ENCODE results near the gene ZFAND6.
"Not testable (repeated sequence)": the region's sequence is repeated elsewhere in the genome, so short reads cannot be mapped to it uniquely, and the experiment has no call there.

ZFAND6 gene

DNA sequence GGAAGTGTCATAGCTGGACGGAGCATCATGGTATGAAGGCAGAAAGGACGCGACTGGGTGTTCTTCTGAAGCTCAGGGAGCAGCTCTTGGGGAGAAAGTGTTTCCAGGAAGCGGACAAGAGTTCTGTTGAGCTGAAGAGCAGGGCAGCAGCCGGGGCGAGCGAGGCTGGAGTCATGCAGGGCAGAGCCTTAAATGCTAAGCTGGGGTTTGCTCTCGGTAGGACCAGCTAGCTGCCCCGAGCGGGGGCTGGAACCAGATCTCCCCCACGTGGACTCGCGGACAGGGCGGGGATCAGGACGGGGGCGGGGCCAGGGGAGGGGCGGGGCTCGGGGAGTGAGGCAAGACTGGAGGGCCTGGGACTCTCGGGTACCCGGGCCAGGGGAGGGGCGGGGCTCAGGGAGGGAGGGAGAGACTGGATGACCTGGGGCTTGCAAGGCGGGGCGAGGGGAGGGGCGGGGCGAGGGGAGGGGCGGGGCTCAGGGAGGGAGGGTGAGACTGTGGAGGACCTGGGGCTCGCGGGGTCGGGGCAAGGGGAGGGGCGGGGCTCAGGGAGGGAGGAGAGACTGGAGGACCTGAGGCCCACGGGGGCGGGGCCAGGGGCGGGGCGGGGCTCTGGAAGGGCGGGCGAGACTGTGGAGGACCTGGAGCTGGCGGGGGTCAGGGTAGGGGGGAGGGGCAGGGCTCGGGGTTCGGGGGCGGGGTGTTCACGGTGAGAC is 92.9 kb downstream of the ZFAND6 start:
- DNase-seq = no peak

DNA sequence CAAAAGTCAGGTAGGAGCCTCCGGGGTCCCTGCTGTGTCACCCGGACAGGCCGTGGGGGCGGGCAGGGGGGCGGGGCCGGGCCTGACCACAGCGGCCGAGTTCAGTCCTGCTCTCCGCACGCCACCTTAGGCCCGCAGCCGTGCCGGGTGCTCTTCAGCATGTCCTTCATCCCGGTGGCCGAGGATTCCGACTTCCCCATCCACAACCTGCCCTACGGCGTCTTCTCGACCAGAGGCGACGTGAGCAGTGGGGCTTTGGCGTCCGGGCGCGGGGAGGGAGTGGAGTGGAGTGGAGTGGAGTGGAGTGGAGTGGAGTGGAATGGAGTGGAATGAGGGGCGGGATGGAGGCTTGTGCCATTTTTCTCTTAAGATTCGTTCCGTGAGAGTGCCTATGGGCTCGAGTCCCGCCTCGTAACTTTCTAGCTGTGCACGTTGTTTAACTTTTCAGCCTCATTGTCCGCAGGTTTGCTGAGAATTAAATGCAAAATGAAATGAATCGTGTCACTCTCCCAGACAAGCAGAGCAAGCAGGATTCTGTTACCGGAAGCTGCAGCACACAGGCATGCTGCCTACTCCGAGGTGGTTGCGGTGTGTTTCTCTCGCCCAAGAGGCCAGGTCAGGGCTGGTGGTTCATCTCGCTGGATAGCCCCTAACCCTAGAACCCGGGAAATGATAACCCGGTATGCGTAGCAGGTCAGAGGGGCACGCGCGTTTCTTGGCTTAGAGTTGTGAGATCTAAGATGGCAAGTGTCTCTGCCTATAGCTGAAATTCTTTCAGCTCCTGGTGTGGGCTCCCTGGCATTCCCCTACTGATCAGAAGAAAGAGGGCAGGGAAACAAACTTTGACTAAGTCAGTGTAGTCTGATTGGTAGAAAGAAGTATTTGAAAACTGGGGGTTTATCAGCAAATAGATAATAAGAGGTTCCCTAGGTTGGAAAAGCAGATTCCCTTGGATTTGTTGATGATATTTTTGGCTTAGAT is 93.7 kb downstream of the ZFAND6 start, which contains the start of gene FAH:
TSS of gene FAH (plus strand) at position 104 of the 981 bp plus-strand sequence. CDS start at position 160, 56 bp downstream.
- no peak for DNase-seq

DNA sequence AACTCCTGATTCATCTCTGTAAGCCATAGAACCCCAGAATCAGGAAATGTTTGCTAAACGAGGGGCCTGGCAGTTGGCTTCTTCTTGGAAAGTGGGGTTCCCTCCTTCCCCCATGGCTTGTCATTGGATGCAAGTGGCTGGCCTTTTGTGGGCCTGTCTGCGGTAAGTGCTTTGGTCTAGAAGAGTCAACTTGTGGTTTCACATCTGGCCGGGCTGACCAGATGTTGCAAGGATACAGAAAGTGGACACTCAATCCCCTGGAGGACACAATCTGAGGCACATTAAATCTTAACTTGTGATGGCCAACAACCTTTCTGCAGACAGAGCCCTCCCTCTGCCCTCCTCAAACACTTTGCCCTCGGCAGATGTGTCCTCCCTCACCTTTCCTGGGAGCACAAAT is 94.4 kb downstream of the ZFAND6 start:
- DNase-seq = no peak

DNA sequence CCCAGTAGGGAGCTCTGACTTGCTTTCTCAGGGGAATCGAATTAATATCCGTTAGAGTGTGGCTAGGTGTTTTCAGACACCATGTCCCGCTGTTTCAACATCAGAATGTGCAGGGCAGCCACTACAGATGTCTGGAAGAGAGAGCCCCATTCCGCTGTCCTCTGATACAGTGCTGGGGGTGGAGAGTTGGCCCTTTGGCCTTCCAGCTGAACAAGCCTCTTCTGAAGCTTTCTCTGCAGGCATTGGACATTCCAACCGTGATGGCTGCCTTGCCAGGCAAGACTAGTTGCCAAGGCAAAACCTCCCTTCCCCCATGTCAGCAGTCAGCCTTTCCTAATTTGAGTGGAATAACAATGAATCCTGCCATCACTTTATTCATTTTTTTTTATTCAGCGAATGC is 94.9 kb downstream of the ZFAND6 start:
- no peak for DNase-seq

DNA sequence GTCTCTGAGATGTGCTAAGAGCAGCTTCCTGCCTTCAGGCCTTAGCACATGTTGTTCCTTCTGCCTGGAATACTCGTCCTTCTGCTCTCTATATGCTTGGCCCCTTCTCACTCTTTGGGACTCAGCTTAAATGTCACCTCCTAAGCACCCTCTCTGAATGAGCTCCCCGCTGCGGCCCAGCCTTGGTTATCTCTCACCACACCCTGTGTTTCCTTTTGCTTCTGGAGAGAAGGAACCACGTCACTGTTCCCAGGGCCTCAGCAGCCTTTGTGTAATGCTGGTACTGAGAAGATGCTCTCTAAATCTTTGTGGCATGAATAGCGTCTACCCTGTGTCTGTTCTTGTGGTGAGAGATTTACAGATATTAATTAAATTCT is 95.5 kb downstream of the ZFAND6 start:
- no peak for DNase-seq

DNA sequence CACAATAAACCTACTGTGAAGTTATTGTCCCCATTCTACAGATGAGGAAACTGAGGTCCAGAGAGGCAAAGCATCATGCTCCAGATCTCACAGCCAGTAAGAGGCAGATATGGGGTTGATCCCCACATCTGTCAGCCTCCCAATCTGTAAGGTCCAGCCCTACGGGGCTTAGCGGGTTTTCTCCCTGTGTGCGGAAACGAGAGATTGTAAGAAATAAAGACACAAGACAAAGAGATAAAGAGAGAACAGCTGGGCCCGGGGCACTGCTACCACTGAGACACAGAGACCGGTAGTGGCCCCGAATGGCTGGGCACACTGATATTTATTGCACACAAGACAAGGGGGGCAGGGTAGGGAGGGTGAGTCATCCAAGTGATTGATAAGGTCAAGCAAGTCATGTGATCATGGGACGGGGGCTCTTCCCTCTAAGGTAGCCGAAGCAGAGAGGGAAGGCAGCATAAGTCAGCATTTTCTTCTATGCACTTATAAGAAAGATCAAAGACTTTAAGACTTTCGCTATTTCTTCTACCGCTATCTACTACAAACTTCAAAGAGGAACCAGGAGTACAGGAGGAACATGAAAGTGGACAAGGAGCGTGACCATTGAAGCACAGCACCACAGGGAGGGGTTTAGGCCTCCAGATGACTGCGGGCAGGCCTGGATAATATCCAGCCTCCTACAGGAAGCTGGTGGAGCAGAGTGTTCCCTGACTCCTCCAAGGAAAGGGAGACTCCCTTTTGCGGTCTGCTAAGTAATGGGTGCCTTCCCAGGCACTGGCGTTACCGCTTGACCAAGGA is 96.1 kb downstream of the ZFAND6 start:
- not testable (repeated sequence) for DNase-seq

DNA sequence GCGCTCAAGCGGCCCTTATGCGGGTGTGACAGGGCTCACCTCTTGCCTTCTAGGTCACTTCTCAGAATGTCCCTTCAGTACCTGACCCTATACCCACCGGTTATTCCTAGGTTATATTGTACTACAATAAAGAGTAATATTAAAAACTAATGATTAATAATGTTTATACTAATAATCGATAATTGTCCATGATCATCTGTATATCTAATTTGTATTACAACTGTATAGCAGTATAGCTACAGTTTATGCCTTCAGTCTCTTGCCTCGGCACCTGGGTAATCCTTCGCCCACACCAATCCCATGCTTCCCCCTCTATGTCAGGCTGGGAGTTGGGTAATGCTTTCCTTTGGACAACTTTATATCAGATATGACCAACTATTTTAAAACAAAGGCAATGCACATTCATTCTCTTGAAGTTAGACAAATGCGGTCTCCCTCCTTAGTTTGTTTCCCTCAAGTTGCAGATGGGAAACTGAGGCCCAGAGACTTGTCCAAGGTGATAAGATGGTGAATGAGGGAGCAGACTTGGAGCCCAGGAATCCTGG is 96.8 kb downstream of the ZFAND6 start:
- DNase-seq = no peak

DNA sequence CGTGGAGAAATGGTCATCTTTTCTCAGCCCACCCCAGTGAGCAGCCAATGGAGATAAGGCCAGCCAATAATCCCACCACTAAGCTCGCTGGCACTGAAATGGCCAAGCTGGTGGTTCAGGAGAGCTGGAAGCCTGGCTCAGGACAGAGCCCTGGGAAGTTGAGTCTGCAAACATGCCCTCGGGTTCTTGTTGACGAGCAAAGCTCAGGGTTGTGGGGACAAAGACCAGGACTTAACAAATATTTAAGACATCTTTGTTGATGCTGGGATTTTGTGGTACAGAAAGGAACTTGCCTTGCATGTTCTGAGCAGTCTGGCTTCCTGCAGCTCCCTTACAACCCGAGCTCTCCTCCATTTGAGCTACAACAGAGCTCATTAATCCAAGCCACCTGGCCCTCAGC is 97.7 kb downstream of the ZFAND6 start:
- no peak for DNase-seq

DNA sequence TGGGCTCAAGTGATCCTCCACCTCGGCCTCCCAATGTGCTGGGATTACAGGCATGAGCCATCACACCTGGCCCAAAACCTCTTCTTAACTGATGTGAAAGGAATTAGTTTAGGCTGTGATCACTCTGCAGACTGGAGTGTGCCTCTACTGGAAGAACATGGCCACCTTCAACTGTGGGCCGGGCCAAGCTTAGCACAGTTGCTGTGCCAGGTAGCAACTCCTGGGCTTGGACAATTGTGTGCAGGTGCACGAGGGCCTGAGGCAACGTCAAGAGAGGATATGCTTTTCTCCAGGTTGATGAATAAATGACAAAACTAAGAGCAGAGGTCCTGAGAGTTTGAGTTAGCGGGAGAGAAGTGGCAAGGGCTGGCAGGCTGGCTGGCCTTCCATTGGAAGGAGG is 99.8 kb downstream of the ZFAND6 start:
- DNase-seq = no peak

DNA sequence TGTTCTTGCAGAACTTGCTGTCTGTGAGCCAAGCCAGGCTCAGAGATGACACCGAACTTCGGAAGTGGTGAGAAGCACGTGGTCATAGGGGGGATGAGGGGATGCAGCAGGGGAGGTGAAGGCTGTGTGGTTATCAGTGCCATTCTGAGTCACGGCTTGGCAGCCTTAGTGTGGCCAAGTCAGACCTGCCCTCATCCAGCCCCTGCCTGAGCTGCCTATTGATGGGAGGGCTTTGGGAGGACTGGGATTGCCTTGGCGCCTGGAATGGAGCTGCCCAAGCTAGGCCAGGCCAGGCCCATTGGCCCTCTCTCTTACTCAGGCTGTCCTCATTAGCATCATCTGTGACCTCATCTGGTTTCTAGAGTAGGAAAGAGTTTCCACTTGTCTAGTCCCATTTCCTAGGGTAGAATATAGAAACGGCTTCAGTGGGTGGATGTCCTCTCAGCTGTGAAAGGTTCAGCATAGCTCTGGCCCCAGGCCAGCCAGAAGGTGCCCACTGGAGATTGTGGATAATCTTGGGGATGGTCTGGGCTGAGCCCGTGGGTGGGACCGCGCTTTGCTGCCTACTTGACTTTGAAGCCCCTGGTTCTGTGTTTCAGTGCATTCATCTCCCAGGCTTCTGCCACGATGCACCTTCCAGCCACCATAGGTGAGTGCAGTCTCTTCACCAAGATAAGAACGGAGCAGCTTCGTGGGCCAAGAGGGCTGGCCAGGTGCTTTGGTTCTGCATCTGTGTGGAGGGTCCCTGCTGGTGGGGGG is 100.5 kb downstream of the ZFAND6 start:
- no peak for DNase-seq

DNA sequence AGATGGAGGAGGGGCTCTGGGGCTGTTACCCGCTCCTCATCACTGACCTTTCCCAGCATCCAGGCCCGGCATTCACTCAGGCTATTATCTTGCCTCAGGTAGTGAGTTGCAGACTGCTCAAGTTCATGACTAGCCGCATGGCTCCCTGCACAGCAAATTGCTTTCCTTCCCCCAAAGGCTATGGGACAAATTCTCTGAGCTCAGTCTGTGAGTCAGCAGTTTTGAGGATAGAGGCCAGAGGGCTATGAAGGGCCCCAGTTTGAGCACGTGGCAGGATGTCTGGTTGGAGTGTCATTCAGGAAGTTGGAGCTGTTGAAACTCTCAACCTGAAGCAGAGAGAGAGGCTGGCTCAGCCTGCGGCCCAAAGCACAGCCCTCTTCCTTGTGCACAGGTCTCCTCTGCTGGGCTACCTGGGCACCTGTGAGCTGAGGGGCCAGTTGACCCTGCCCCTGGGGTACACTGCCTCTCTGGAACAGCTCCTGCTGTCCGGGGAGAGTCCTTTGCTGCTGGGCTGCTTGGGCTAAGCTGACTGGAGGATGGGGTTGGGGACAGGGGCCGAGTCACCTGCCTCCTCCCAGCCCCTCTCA is 101.2 kb downstream of the ZFAND6 start:
- DNase-seq = no peak

DNA sequence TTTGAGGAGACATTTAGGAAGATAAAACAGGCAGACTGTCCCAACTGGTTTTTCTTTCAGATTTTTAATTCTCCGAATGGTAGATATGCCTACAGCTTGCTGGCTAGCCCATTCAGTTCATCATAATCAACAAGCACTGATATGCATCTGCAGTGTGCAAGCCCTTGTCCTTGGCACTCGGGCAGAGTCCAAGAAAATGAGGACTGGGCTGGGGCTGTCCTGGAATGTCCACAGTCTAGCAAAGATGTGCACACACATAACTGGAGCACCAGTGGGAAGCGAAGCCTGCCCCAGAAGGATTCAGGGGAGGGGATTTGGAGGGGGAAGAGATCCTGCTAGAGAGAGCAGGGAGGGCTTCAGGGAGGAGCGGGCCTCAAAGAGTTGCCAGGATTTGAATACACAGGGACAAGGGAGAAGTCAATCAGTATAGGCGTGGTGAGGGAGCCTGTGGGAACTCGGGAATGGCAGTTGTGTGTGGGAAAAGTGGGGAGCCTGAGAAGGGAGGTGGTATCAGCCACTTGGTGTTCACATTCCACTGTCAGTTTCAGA is 102.1 kb downstream of the ZFAND6 start:
- DNase-seq = no peak

DNA sequence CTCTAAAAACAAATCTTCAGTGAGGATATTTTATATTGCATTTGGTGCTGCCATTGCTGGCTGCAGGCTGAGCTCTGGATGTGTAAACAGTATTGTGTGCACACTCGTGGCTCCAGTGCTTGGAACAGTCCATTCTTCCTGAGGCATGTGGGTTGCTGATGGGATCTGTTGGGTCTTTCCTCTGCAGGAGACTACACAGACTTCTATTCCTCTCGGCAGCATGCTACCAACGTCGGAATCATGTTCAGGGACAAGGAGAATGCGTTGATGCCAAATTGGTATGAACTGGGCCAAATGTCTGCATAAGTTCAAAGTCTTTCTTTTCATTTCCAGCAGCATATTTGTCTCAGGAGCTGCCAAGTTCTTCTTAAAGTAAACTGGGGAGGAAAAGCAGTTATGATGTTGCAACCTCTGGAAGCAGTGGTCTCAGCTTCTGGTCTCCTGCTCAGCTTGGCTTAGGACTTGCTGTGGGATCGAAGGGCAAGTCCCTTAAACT is 102.6 kb downstream of the ZFAND6 start:
- DNase-seq = no peak

DNA sequence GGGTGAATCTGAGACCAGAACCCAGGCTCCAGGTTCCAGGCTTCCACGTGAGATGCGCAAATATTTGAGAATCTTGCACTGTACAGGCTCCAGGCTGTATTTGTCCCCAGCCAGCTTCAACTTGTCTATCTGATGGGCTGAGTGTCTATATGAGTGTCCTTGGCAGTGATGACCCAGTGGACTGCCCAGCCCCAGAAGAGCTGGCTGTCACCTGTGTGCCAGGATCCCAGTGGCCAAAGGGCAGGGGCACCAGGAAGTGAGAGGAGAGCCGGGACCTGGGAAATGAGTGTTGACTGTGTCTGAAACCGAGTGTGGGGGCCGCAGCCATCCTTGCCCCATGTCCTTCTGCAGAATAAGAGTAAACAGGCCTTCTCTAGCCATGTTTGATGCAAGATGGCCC is 103.7 kb downstream of the ZFAND6 start:
- DNase-seq = no peak

DNA sequence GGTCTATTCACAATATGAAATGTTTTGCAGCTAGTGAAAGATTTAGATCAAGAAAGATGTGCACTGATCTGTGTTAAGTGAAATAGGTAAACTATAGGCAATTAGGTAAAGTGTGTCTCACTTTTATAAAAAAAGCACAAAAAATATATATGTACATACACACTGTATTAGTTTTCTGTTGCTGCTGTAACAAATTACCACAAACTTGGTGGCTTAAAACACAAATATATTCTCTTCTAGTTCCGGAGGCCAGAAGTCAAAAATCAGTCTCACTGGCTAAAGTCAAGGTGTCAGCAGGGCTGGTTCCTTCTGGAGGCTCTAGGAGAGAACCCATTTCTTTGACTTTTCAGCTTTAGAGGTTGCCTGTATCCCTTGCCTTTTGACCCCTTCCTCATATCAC is 104.4 kb downstream of the ZFAND6 start:
- DNase-seq = no peak

DNA sequence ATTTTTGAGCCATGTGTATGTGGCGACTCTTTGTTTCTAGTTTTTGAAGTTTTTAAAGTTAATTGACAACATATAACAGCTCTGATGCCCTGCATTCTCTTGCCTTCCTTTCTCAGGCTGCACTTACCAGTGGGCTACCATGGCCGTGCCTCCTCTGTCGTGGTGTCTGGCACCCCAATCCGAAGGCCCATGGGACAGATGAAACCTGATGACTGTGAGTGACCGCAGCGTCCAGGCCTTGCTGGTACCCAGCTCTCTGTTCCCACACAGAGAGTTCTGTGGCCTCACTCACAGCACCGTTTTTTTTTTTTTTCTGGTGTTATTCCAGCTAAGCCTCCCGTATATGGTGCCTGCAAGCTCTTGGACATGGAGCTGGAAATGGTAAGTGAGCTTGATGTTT is 108.5 kb downstream of the ZFAND6 start:
- no peak for DNase-seq

DNA sequence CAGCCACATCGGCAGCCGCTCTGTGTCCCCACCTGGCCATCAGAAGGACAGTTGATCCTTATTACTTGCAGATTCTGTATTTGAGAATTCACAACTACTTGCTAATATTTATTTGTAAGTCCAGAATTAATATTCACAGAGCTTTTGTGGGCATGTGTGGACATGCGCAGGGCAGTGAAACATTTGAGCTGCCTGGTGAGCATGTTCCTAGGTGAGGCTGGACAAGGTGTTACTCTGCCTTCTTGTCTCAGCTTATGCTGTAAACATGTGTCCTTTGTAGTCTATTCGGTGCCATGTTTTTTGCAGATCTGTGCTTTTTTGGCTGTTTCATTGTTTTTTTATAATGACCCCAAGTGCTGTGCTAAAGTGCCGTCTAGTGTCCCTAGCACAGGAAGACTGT is 108.9 kb downstream of the ZFAND6 start:
- DNase-seq = no peak

DNA sequence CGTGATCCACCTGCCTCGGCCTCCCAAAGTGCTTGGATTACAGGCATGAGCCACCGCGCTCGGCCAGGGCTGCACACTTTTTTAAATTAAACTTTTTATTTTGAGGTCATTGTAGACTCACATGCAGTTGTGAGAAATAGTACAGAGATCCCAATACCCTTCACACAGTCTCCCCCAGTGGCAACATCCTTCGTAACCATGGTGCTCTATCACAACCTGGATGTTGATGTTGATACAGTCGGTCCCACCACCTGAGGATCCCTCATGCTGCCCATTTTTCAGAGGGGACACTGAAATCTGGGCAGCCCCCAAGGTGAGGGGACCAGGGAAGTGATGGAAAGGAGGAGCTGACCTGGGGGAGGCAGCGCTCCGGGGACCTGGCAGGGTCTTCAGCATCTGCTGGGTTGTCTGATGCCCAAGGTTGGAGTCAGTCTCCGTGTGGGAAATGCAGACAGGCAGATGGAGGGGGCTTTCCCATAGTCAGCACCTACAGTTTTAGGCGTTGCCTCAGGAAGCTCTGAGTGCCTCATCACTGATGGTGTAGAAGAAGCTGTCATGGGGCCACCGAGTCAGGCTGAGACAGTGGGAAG is 110.4 kb downstream of the ZFAND6 start:
- DNase-seq = no peak

DNA sequence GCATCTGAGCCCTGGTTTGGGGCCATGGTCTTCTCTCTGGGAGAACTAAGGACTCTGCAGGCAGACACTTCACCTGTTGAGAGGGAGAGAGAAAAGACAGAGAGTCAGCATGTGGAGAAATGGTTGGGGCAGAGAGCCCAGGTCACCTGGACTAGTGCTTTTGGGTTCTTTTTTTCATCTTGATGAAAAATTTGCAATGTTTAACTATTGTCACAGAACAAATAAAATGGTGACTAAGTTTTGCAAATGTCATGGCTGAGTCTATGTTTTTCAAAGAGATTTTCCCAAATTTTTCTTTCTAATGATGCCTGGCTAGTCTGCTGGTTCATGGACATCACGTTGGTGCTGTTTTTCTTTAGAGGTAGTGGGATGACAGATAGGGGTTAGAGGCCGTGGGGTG is 111.1 kb downstream of the ZFAND6 start:
- no peak for DNase-seq

DNA sequence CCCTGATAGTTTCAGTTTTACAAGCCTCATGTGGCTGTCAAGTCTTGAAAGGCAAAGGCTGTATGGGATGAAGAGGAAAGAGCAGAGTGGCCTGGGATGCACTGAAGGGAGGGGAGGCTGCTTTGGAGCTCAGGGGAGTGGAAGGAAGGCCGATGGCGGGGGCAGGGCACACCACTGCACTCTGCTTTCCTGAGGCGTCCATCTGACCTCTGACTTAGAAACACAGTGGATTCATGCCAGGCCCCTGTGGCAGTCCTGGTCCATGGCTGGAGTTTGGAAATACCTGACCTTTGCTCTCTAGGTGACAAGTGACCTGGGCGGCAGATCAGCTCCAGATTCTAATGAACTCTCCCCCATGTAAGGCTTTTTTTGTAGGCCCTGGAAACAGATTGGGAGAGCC is 112.3 kb downstream of the ZFAND6 start:
- no peak for DNase-seq

DNA sequence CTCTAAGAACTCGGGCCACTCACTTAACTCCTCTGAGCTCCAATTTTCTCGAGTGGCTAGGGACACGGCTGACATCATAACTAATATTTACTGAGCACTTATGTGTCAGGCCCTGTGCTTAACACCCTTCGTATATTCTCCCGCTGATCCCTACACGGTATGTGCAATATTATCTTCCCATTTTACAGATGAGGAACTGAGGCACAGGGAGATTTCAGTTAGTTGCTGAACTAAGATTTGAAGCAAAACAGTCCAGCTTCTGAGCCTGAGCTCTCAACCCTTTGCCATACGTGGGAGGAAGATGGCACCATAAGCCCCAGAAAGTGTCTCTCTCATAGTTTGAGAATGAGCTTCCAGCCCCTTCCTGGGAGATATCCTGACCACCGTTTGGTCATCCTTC is 112.9 kb downstream of the ZFAND6 start:
- DNase-seq = no peak

Data from NCI-H2081 treated with DMSO at 0.1 percent for 48 hours (cell line).